ENCODE results near the gene PSMA8. TPM values are rescaled to one million over a fixed set of nuclear protein-coding genes. Genes with fewer than 3 reads are reported as not detected.

The PSMA8 gene
- total RNA-seq, 1 donor from 2014 or later, result not detected

Other genes with a start within 250 kb of the PSMA8 start
- 139 and 196 TPM in 2 replicates for gene SS18, start 43.3 kb upstream of the PSMA8 start, total RNA-seq (ENCODE audit: low replicate concordance)
- gene TAF4B, start 92.6 kb downstream of the PSMA8 start, total RNA-seq (ENCODE audit: low replicate concordance), result 6.9 and 9.1 TPM in 2 replicates